A549 (cell line): Measurements from ENCODE around the gene TMEM191C. TPM values are rescaled to one million over a fixed set of nuclear protein-coding genes. Genes with fewer than 3 reads are reported as not detected.
"Not testable (repeated sequence)": the region's sequence is repeated elsewhere in the genome, so short reads cannot be mapped to it uniquely, and the experiment has no call there.

ENCODE experiments used
- ATAC-seq, 2 experiments: fragments of 200-7000 bp in 1 of 2; fragments of >200 bp in 1 of 2; cut with Nextera tagmentation in 1 of 2; cut with Tn5 transposase in 1 of 2; 3 replicates each; pipeline versions ENCODE4 v1.8.0 to v1.9.1; 2018 to 2020; ENCODE audit warnings: mild to moderate bottlenecking in 1 of 2, moderate library complexity in 1 of 2
- CTCF ChIA-PET: fragments of 300-600 bp; sonication (Branson Sonifier 250); formaldehyde crosslinking; extraction: SDS; loops from one replicate; lab custom pipeline; 2021; ENCODE audit warnings: antibody characterized with exemption, inconsistent platforms; lab: Yijun Ruan, JAX
- POLR2A ChIA-PET: fragments of 350-600 bp; formaldehyde crosslinking; extraction: SDS; loops from one replicate; lab custom pipeline; 2021; ENCODE audit warnings: antibody characterized with exemption, inconsistent platforms; lab: Yijun Ruan, JAX
- DNase-seq, 2 experiments: peaks; one replicate each; pipeline versions ENCODE4 v3.0.0 to v3.0.0-alpha.2; 2011 to 2016; ENCODE audit warnings: low read depth in 1 of 2, low spot score in 1 of 2
- FAIRE-seq: peaks from 2 replicates; lab custom pipeline; 2011; peaks lifted over from hg19 to GRCh38; lab: Jason Lieb, UNC
- H3K27ac ChIP-seq, 2 experiments: fragments of >200 bp; sonication (Bioruptor Twin); formaldehyde crosslinking; 3 replicates each; pipeline ENCODE4 v1.5.1; 2016 to 2017
- H3K4me1 ChIP-seq: fragments of >200 bp; sonication (Bioruptor Twin); formaldehyde crosslinking; 3 replicates; pipeline ENCODE4 v1.6.1; 2016
- H3K4me2 ChIP-seq: fragments of >200 bp; sonication (Bioruptor Twin); formaldehyde crosslinking; 3 replicates; pipeline ENCODE4 v1.6.1; 2016
- H3K4me3 ChIP-seq: fragments of >200 bp; sonication (Bioruptor Twin); formaldehyde crosslinking; 3 replicates; pipeline ENCODE4 v1.5.1; 2016
- H3K9me3 ChIP-seq: fragments of >200 bp; sonication (Bioruptor Twin); formaldehyde crosslinking; 3 replicates; pipeline ENCODE4 v1.6.1; 2016
- WGBS: methylation state at CpG from one replicate; pipeline ENCODE4 v1.1.6; 2017; ENCODE audit errors: missing lambda C conversion rate; 5-methylcytosine and 5-hydroxymethylcytosine counted together
- polyA plus RNA-seq, 4 experiments: library from polyadenylated mRNA; depleted of rRNA in 3 of 4; stranded (reverse); fragments of >200 nt; fragmentation: RNase III in 1 of 4; extraction: RNeasy Plus Mini Kit Qiagen cat#74134 plus additional on column Dnase treatment in 1 of 4; gene quantifications; 2 replicates in 3 of 4; 3 replicates in 1 of 4; pipeline ENCODE4 v1.2.3, GENCODE V29; 2011 to 2017

Gene TMEM191C
- polyA plus RNA-seq, 2 of the 4 experiments (the other 2 are of a cell fraction) = 0.57 to 0.58 TPM

GRCh38 chr22:21514117-21514516, 46.9 kb downstream of the TMEM191C start:
- H3K27ac ChIP-seq, CTCF ChIA-PET, POLR2A ChIA-PET, H3K4me1 ChIP-seq, DNase-seq, H3K4me2 ChIP-seq, FAIRE-seq, H3K9me3 ChIP-seq, H3K4me3 ChIP-seq: not testable (repeated sequence)
- ATAC-seq = peak in 1 of 2 experiments; percentile 66; a peak in 3 of 6 replicates
- WGBS = no CpG with 5 or more reads among the region's 12 CpGs

- ATAC-seq, CTCF ChIA-PET: not testable (repeated sequence)
These were observed 48.0 kb downstream of the TMEM191C start for GRCh38 chr22:21515234-21515633.

GRCh38 chr22:21516522-21516921, 49.3 kb downstream of the TMEM191C start:
- no CpG with 5 or more reads among the region's 22 CpGs for WGBS
- H3K27ac ChIP-seq, POLR2A ChIA-PET, FAIRE-seq, H3K4me3 ChIP-seq, H3K4me1 ChIP-seq, H3K4me2 ChIP-seq, CTCF ChIA-PET, H3K9me3 ChIP-seq, DNase-seq: not testable (repeated sequence)
- ATAC-seq = 0 out of 6 replicates have a peak, but pooled peaks of 1 of the 2 experiments have one; percentile 8

More at GRCh38 chr22:21515234-21515633, 48.0 kb downstream of the TMEM191C start:
- H3K4me3 ChIP-seq, H3K4me2 ChIP-seq, H3K9me3 ChIP-seq, FAIRE-seq, H3K27ac ChIP-seq, DNase-seq, H3K4me1 ChIP-seq, POLR2A ChIA-PET: not testable (repeated sequence)
- WGBS = no CpG with 5 or more reads among the region's 9 CpGs

GRCh38 chr22:21516970-21517764, 50.0 kb downstream of the TMEM191C start:
- H3K4me2 ChIP-seq, DNase-seq, H3K9me3 ChIP-seq, CTCF ChIA-PET, H3K4me1 ChIP-seq, POLR2A ChIA-PET, H3K27ac ChIP-seq, H3K4me3 ChIP-seq, FAIRE-seq: not testable (repeated sequence)
- no CpG with 5 or more reads among the region's 115 CpGs for WGBS
- ATAC-seq = peak; percentile 78 to 87

Other genes with a start within 250 kb of the TMEM191C start
- 0.08 and 0.11 TPM in 2 replicates for gene RIMBP3B, start 83.6 kb upstream of the TMEM191C start, polyA plus RNA-seq (2011; rRNA removed)
- gene RIMBP3B, start 83.6 kb upstream of the TMEM191C start, polyA plus RNA-seq (2017; fragmentation: RNase III; extraction: RNeasy Plus Mini Kit Qiagen cat#74134 plus additional on column Dnase treatment) = 0.14 to 0.24 TPM (median 0.16 TPM) in 3 replicates
- gene HIC2, start 50.0 kb upstream of the TMEM191C start, polyA plus RNA-seq (2011; rRNA removed) = 1.0 and 1.1 TPM in 2 replicates
- gene HIC2, start 50.0 kb upstream of the TMEM191C start, polyA plus RNA-seq (2017; fragmentation: RNase III; extraction: RNeasy Plus Mini Kit Qiagen cat#74134 plus additional on column Dnase treatment) = 2.7 to 2.9 TPM (median 2.8 TPM) in 3 replicates
- gene RIMBP3C, start 84.1 kb downstream of the TMEM191C start, polyA plus RNA-seq (2011; rRNA removed) = 0.05 and 0.08 TPM in 2 replicates
- 0.17 to 0.27 TPM (median 0.24 TPM) in 3 replicates for gene RIMBP3C, start 84.1 kb downstream of the TMEM191C start, polyA plus RNA-seq (2017; fragmentation: RNase III; extraction: RNeasy Plus Mini Kit Qiagen cat#74134 plus additional on column Dnase treatment)
- gene UBE2L3, start 100.3 kb downstream of the TMEM191C start, polyA plus RNA-seq (2011; rRNA removed) = 45.3 and 54.9 TPM in 2 replicates
- 53.1 to 56.6 TPM (median 55.6 TPM) in 3 replicates for gene UBE2L3, start 100.3 kb downstream of the TMEM191C start, polyA plus RNA-seq (2017; fragmentation: RNase III; extraction: RNeasy Plus Mini Kit Qiagen cat#74134 plus additional on column Dnase treatment)
- 24.8 and 27.0 TPM in 2 replicates for gene YDJC, start 162.6 kb downstream of the TMEM191C start, polyA plus RNA-seq (2011; rRNA removed)
- 28.3 to 29.9 TPM (median 28.3 TPM) in 3 replicates for gene YDJC, start 162.6 kb downstream of the TMEM191C start, polyA plus RNA-seq (2017; fragmentation: RNase III; extraction: RNeasy Plus Mini Kit Qiagen cat#74134 plus additional on column Dnase treatment)
- 0.05 TPM in 1 of 2 replicates, not detected in the other for gene CCDC116, start 165.4 kb downstream of the TMEM191C start, polyA plus RNA-seq (2011; rRNA removed)
- gene CCDC116, start 165.4 kb downstream of the TMEM191C start, polyA plus RNA-seq (2017; fragmentation: RNase III; extraction: RNeasy Plus Mini Kit Qiagen cat#74134 plus additional on column Dnase treatment) = 0.04 to 0.06 TPM in 2 of 3 replicates, not detected in the other
- gene SDF2L1, start 174.9 kb downstream of the TMEM191C start, polyA plus RNA-seq (2011; rRNA removed) = 13.7 and 17.5 TPM in 2 replicates
- gene SDF2L1, start 174.9 kb downstream of the TMEM191C start, polyA plus RNA-seq (2017; fragmentation: RNase III; extraction: RNeasy Plus Mini Kit Qiagen cat#74134 plus additional on column Dnase treatment) = 38.8 to 41.9 TPM (median 41.0 TPM) in 3 replicates
- 38.7 and 39.0 TPM in 2 replicates for gene PPIL2, start 198.6 kb downstream of the TMEM191C start, polyA plus RNA-seq (2011; rRNA removed)
- 30.8 to 34.0 TPM (median 31.4 TPM) in 3 replicates for gene PPIL2, start 198.6 kb downstream of the TMEM191C start, polyA plus RNA-seq (2017; fragmentation: RNase III; extraction: RNeasy Plus Mini Kit Qiagen cat#74134 plus additional on column Dnase treatment)